NT2/D1 (cell line): ENCODE measurements around the gene FOXL3.

ENCODE experiments used
- SUZ12 ChIP-seq: IDR thresholded peaks from 2 replicates; pipeline ENCODE4 v1.6.1; 2011; ENCODE audit not compliant: insufficient read length, insufficient read depth; ENCODE audit errors: extremely low read depth
- YY1 ChIP-seq: IDR thresholded peaks from 2 replicates; pipeline ENCODE4 v1.6.1; 2011; ENCODE audit not compliant: insufficient read length, insufficient read depth
- ZNF274 ChIP-seq: IDR thresholded peaks from 2 replicates; pipeline ENCODE4 v1.6.1; 2011; ENCODE audit warnings: mild to moderate bottlenecking, low read depth, low read length

GRCh38 chr7:340200-340937 is 50.4 kb downstream of the FOXL3 start:
- no peak for TF ChIP-seq YY1
- TF ChIP-seq ZNF274, result no peak
- no peak for TF ChIP-seq SUZ12
